ENCODE data around the gene NECTIN2. TPM values are rescaled to one million over a fixed set of nuclear protein-coding genes. Genes with fewer than 3 reads are reported as not detected.
"Not testable (repeated sequence)": the region's sequence is repeated elsewhere in the genome, so short reads cannot be mapped to it uniquely, and the experiment has no call there.

NECTIN2 gene
- total and polyA plus RNA-seq, 2 experiments from 2014 or later: 60.5 to 71.7 TPM

- no peak overlapping the region for H3K4me2 ChIP-seq (ENCODE audit: unreplicated experiment)
- no peak for DNase-seq
- H3K9me3 ChIP-seq (ENCODE audit: low read depth): no peaks in the 10 kb centered on the region
- H2AFZ ChIP-seq: no peak overlapping the region
- 65 to 92% methylated on average over 4 of the region's 4 CpGs for WGBS, 2 experiments (ENCODE audit: low coverage in 1 of 2, low lambda C conversion rate in 2 of 2, missing lambda C conversion rate in 2 of 2)
- H4K20me1 ChIP-seq (ENCODE audit: insufficient read depth): no peaks in the 10 kb centered on the region
- H3F3A ChIP-seq (ENCODE audit: insufficient read depth): no peaks in the 10 kb centered on the region
- TF ChIP-seq EZH2 (IDR thresholded peaks at IDR 0.05; ENCODE audit: insufficient read depth, poor library complexity, severe bottlenecking) (no peak), EZH2phosphoT487 (IDR thresholded peaks at IDR 0.05; ENCODE audit: insufficient read depth, low read depth) (no peak)
- no peak overlapping the region for H3K4me3 ChIP-seq
- in situ Hi-C loops (cut with MboI): no loop called here
- H3K27ac ChIP-seq: no peak overlapping the region
- no peak overlapping the region for H3K9ac ChIP-seq
- H3K9me2 ChIP-seq (ENCODE audit: insufficient read depth): no peaks in the 10 kb centered on the region
- H3K79me2 ChIP-seq (ENCODE audit: insufficient read depth): no peaks in the 10 kb centered on the region
- H3K36me3 ChIP-seq (ENCODE audit: low read depth): no peaks in the 10 kb centered on the region
- no peaks in the 10 kb centered on the region for H3K4me1 ChIP-seq (ENCODE audit: insufficient read depth)
- peaks cover 4% of the 10 kb centered on the region; the same call in 1 of the 2 replicates for H3K27me3 ChIP-seq (replicated peaks; ENCODE audit: insufficient read depth)
These were observed 21.3 kb upstream of the NECTIN2 start for GRCh38 chr19:44824761-44825160.

DNA sequence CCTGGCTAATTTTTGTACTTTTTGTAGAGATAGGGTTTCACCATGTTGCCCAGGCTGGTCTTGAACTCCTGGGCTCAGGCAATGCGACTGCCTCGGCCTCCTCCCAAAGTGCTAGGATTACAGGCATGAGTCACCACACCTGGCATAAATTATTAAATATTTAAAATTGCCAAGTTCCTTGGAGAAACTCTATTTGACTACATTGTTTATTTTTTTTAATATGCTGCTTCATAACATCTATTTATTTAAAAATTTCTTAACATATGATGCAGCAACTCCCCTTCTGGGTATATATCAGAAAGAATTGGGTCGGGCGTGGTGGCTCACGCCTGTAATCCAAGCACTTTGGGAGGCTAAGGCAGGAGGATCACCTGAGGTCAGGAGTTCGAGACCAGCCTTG is 13.2 kb upstream of the NECTIN2 start:
- not testable (repeated sequence) for H4K20me1 ChIP-seq (ENCODE audit: insufficient read depth); H3K9ac ChIP-seq; H3K9me3 ChIP-seq (ENCODE audit: low read depth); H3F3A ChIP-seq (ENCODE audit: insufficient read depth); H3K27me3 ChIP-seq (replicated peaks; ENCODE audit: insufficient read depth); H3K79me2 ChIP-seq (ENCODE audit: insufficient read depth); H3K4me2 ChIP-seq (ENCODE audit: unreplicated experiment); H3K4me1 ChIP-seq (ENCODE audit: insufficient read depth); H3K36me3 ChIP-seq (ENCODE audit: low read depth); DNase-seq; H3K9me2 ChIP-seq (ENCODE audit: insufficient read depth); H2AFZ ChIP-seq; H3K4me3 ChIP-seq; H3K27ac ChIP-seq
- in situ Hi-C loops (cut with MboI): loop anchor here (10.0 kb wide), 1 partner anchor 268 kb away; no protein-coding TSS in a partner anchor
- 36 to 45% methylated on average over 6 of the region's 6 CpGs for WGBS, 2 experiments (ENCODE audit: low coverage in 1 of 2, low lambda C conversion rate in 2 of 2, missing lambda C conversion rate in 2 of 2)

DNA sequence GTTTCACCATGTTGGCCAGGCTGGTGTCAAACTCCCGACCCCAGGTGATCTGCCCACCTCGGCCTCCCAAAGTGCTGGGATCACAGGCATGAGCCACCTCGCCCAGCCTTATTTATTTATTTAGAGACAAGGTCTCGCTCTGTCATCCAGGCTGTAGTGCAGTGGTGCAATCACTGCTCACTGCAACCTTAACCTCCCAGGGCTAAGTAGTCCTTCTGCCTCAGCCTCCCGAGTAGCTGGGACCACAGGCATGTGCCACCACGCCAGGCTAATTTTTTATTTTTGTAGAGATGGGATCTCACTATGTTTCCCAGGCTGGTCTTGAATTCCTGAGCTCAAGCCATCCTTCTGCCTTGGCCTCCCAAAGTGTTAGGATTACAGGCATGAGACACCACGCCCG is 11.7 kb upstream of the NECTIN2 start:
- not testable (repeated sequence) for DNase-seq; H3K36me3 ChIP-seq (ENCODE audit: low read depth); H3K27me3 ChIP-seq (replicated peaks; ENCODE audit: insufficient read depth); H3K9me2 ChIP-seq (ENCODE audit: insufficient read depth); H3K27ac ChIP-seq; H3K4me2 ChIP-seq (ENCODE audit: unreplicated experiment); H2AFZ ChIP-seq; H3K4me3 ChIP-seq; H3K4me1 ChIP-seq (ENCODE audit: insufficient read depth); H3K9me3 ChIP-seq (ENCODE audit: low read depth); H4K20me1 ChIP-seq (ENCODE audit: insufficient read depth); H3F3A ChIP-seq (ENCODE audit: insufficient read depth); H3K79me2 ChIP-seq (ENCODE audit: insufficient read depth); H3K9ac ChIP-seq
- in situ Hi-C loops (cut with MboI): loop anchor here (10.0 kb wide), 1 partner anchor 270 kb away; no protein-coding TSS in a partner anchor
- WGBS, 2 experiments (ENCODE audit: low coverage in 1 of 2, low lambda C conversion rate in 2 of 2, missing lambda C conversion rate in 2 of 2): 62 to 68% methylated on average over 8 of the region's 8 CpGs

DNA sequence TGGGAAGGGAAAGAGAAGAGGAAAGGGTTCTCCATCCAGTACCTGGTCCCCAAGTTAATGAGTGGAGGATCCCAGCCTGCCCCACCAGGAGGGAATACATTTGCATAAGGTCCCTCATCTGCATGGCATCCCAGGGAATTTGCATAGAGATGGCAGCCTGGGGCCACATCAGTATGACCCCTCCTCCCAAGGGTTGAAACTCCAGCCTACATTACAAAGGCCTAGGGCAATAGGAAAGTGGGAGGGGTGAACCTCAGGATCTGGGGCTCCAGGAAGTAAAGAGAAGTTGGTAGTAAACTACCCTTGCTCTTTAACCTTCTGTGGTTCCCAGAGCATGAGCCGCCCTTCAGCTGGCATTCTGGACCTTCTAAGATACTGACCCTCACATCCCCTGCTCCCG is 6.8 kb upstream of the NECTIN2 start:
- Histone ChIP-seq H2AFZ (no peak overlapping the region), H4K20me1 (ENCODE audit: insufficient read depth) (no peaks in the 10 kb centered on the region), H3K4me1 (ENCODE audit: insufficient read depth) (no peaks in the 10 kb centered on the region), H3K9me2 (ENCODE audit: insufficient read depth) (no peaks in the 10 kb centered on the region), H3K79me2 (ENCODE audit: insufficient read depth) (no peaks in the 10 kb centered on the region), H3K4me3 (no peak overlapping the region), H3K4me2 (ENCODE audit: unreplicated experiment) (no peak overlapping the region), H3K9ac (no peak overlapping the region), H3K9me3 (ENCODE audit: low read depth) (no peaks in the 10 kb centered on the region), H3K36me3 (ENCODE audit: low read depth) (no peaks in the 10 kb centered on the region), H3F3A (ENCODE audit: insufficient read depth) (no peaks in the 10 kb centered on the region), H3K27me3 (replicated peaks; ENCODE audit: insufficient read depth) (no peaks in the 10 kb centered on the region; the same call in 1 of the 2 replicates), H3K27ac (no peak overlapping the region)
- DNase-seq: no peak
- in situ Hi-C loops (cut with MboI): loop anchor here (10.0 kb wide), 1 partner anchor 274 kb away; no protein-coding TSS in a partner anchor
- WGBS, 2 experiments (ENCODE audit: low coverage in 1 of 2, low lambda C conversion rate in 2 of 2, missing lambda C conversion rate in 2 of 2): 86 to 87% methylated on average over 2 of the region's 2 CpGs
- TF ChIP-seq EZH2 (IDR thresholded peaks at IDR 0.05; ENCODE audit: insufficient read depth, poor library complexity, severe bottlenecking): no peak
- TF ChIP-seq EZH2phosphoT487 (IDR thresholded peaks at IDR 0.05; ENCODE audit: insufficient read depth, low read depth): no peak

- no peak overlapping the region for H3K27ac ChIP-seq
- WGBS, 2 experiments (ENCODE audit: low coverage in 1 of 2, low lambda C conversion rate in 2 of 2, missing lambda C conversion rate in 2 of 2): 64 to 70% methylated on average over 6 to 7 of the region's 7 CpGs
- DNase-seq: no peak
- H3K9me3 ChIP-seq (ENCODE audit: low read depth): no peaks in the 10 kb centered on the region
- H3K4me1 ChIP-seq (ENCODE audit: insufficient read depth): peaks cover 5% of the 10 kb centered on the region; the same call in 1 of the 2 replicates
- no peaks in the 10 kb centered on the region for H3K36me3 ChIP-seq (ENCODE audit: low read depth)
- H2AFZ ChIP-seq: no peak overlapping the region
- in situ Hi-C loops (cut with MboI): no loop called here
- H3K9me2 ChIP-seq (ENCODE audit: insufficient read depth): no peaks in the 10 kb centered on the region
- H3K27me3 ChIP-seq (replicated peaks; ENCODE audit: insufficient read depth): no peaks in the 10 kb centered on the region; the same call in 1 of the 2 replicates
- no peaks in the 10 kb centered on the region for H4K20me1 ChIP-seq (ENCODE audit: insufficient read depth)
- TF ChIP-seq EZH2 (IDR thresholded peaks at IDR 0.05; ENCODE audit: insufficient read depth, poor library complexity, severe bottlenecking) (no peak), EZH2phosphoT487 (IDR thresholded peaks at IDR 0.05; ENCODE audit: insufficient read depth, low read depth) (no peak)
- no peak overlapping the region for H3K9ac ChIP-seq
- no peaks in the 10 kb centered on the region for H3F3A ChIP-seq (ENCODE audit: insufficient read depth)
- H3K4me2 ChIP-seq (ENCODE audit: unreplicated experiment): no peak overlapping the region
- no peak overlapping the region for H3K4me3 ChIP-seq
- no peaks in the 10 kb centered on the region for H3K79me2 ChIP-seq (ENCODE audit: insufficient read depth)
These were observed 5.3 kb upstream of the NECTIN2 start for GRCh38 chr19:44840811-44841210.

Data from GM23248 (cell line).